NCI-H510A (cell line): ENCODE results near the gene UNC13D.

Source experiments
- DNase-seq: peaks from one replicate; lab custom pipeline; 2025; lab: John Stamatoyannopoulos, UW

Gene UNC13D

DNA sequence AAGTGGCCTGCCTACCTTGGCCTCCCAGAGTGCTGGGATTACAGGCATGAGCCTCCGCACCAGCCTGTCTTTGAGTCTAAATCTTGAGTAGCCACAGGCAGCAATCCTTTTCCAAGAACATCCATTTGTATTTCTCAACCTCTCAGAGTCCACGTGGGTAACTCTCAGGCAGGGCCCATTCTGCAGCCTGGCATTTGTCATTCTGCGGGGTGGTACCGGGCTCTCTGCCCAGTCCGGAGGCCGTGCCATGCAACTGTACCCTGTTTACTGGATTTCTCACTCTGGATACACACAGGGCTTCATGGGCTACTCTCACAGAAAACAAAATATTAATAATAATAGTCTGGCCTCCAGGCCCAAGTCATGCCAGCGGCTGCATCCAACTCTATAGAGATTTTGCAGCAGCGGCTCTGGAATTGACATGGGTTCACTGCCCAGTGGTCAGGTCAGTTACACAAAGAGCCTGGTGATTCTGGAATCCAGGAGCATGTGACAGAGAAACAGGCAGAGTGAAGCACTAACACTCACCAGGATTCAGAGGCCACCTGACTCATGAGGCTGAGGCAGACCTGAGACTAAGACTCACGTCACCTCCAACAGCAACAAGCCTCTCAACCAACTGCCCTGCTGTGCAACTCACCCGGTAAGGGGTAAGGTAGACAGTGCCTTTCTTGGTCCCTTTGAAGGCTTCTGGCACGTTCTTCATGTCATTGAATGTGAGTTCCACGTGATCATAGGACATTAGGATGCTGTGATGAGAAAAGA is 6.9 kb upstream of the UNC13D start:
- DNase-seq, result no peak

DNA sequence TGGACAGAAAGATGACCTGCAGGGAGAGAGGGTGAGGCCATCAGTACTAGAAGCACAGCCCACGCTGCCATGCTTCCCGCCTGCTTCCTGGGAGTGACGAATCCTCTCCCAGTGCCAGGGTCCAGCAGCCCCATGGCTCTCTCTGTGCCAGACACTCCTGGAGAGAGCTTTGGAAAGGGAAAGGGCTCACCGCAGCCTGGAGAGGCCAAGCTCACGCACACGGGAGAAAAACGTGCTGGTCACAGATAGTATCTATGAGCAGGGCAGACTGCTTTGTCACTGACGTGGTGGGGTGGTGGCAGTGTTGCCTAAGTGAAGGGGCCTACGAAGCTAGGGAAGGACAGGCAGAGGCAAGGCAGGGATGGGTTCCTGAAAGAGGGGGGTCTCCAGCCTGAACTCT is 5.5 kb upstream of the UNC13D start:
- DNase-seq, result no peak

DNA sequence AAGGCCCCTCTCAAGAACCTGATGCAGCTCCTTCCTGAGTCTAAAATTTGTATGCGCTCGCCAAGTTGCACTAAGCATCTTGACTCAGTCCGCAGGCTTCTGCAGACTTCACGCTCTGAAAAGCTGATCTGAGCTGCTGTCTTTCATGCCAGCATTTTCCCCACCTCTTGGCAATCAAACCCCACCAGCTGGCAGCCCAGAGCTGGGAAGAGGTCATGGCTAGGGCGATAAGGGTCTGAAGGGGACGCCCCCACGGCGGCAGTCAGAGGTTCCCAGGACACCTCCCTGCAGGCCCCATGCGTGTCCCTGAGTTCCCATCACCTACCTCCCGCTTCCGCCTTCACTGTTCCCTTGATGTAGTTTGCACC is 5.1 kb upstream of the UNC13D start:
- DNase-seq, result no peak

DNA sequence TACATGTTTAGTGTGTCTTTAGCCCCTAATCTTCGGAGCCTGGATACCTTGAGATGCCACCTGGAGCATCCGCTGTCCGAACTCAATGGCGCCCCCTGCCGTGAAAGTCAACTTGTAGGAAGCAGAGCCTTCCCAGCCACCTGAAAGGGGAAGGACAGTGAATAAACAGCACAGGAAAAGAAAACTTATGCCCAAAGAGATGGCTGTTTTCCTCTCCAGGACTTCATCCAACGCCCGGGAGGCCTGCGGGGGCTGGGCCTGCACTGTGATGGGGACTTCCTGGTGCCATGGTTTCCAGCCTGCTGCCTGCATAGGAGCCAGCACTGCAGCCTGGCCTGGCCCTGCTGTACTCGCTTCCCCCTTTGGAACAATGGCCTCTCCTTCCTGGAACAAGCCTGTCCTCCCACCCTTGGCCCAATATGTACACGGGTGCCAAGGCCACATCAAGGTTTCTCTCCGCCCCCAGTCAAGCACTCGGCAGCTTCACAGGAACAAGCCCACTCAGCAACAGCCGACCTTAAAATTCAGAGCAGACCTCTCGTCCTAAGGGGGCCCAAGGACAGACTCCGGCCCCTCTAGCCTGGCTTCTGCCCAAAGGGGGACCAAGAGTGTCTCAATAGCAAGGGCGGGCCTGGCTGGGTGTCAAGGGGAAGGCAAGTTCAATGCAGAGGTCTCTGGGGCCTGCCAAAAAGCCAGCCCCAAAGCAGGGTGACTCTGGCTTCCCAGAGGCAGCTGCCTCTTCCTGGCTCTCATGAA is 4.5 kb upstream of the UNC13D start:
- peak; percentile 74 for DNase-seq

DNA sequence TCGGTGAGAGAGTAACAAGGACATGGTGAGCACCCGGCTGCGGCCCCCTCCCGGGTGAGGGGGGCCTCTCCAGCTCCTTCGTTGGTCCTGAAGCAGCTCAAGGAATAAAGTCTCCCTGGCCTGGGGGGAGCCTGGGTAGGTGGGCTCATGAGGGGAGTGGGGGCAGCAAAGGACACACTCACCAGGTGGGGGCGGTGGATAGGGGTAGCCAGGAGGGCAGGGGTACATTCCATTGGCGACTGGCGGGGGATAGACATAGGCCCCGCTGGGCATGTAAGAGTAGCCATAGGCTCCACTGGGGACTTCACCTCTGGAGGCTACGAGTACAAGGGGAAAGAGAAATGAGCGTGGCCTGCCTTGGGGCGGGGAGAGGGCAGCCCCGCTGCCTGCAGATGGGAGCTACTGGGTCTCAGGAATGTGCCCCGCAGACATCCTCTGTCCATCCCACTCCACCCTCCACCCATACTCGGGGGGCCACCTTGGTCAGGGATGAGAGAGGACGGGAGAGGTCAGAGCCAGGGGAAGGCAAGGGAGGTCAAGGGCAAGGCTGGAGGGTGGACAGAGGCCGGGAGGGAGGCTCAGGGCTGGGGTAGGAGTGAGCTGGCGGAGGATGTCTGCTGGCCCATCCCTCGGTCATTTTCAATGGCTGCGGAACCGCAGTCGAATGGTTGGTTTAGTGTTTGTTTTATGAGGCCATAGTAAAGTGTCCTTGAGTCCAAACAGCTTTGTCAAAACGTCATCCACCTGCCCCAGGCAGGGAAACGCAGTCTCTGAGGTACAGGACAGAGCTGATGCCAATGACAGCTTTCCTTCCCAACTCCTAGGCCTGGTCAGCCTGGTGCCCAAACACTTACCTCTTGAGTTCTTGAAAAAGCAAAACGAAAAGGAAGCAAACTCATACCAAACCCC is 3.7 kb upstream of the UNC13D start:
- peak; percentile 70 for DNase-seq

- peak; percentile 71 for DNase-seq
These were observed 2.7 kb upstream of the UNC13D start for GRCh38 chr17:75846692-75847613.

GRCh38 chr17:75845933-75846691 is 1.9 kb upstream of the UNC13D start:
- peak; percentile 62 for DNase-seq

GRCh38 chr17:75845058-75845711 is 981 bp upstream of the UNC13D start:
- DNase-seq, result peak; percentile 83

DNA sequence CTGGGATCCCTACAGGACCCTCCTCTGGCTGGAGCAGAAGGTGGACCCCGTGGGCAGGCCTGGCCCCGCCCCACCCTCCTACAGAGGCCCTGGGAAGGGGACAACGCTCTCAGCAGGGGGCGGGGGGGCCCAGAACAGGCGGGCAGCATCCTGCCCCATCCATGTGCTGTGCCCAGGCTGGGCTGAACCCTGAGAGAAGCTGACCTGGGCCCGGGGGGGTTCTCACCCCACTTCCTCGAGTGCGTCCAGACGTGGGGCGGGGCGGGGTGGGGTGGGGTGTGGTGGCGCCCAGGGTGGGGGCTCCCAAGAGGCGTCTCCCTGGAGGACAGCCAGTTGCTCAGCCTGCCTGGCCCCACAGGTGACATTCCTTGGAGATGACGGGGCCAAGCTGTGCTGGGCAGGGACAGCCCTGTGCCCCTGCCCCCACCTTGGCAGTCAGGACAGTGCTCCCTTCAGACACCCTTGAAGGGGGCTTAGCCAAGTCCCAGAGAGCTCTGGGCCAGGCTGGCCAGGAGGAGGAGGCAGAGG is 390 bp upstream of the UNC13D start:
- DNase-seq, result no peak

DNA sequence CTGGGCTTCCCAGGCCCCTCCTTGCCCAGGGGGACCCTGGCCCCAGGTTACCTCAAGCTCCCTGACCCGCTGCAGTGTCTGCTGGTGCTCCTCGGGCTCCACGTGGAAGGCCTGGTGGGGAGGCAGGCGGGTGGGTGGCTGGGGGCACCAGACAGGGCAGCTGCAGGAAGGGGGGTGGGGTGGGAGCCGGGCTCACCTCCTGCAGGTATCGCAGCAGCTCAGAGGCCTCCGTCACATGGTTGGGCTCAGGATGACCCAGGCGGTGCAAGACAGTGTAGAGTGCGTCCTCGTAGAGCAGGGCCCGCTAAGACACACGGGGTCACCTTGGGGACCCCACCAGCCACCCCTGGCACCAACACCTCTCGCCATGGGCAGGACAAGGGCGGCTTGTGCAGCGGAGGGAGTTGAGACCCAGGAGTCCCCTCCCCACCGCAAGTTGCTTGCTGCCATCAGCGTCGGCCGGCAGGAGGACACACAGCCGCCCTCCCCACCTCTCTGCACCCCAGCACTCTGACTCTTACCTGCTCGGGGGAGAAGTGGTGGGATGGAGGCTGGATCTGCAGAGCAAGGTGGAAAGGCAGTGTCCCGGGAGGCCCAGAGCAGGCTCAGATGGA is 1.1 kb downstream of the UNC13D start:
- DNase-seq, result no peak

- DNase-seq, result no peak
These were observed 1.8 kb downstream of the UNC13D start for GRCh38 chr17:75842411-75842810.

DNA sequence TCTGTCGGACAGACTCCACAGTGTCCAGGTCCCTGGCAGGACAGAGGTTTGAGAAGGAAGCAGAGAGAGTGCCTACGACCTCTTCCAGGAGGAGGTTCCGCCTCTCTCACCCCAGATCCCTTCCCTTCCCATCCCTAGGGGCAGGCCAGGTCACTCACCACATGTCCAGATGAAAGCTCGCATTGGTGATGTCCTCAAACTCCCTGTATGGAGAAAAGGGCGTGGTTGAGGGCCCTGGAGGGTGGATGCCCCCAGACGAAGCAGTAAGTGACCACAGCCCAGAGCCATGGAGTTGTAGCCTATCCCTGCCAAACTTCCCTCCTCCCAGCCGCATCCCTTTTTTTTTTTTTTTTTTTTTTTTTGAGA is 3.4 kb downstream of the UNC13D start:
- no peak for DNase-seq

DNA sequence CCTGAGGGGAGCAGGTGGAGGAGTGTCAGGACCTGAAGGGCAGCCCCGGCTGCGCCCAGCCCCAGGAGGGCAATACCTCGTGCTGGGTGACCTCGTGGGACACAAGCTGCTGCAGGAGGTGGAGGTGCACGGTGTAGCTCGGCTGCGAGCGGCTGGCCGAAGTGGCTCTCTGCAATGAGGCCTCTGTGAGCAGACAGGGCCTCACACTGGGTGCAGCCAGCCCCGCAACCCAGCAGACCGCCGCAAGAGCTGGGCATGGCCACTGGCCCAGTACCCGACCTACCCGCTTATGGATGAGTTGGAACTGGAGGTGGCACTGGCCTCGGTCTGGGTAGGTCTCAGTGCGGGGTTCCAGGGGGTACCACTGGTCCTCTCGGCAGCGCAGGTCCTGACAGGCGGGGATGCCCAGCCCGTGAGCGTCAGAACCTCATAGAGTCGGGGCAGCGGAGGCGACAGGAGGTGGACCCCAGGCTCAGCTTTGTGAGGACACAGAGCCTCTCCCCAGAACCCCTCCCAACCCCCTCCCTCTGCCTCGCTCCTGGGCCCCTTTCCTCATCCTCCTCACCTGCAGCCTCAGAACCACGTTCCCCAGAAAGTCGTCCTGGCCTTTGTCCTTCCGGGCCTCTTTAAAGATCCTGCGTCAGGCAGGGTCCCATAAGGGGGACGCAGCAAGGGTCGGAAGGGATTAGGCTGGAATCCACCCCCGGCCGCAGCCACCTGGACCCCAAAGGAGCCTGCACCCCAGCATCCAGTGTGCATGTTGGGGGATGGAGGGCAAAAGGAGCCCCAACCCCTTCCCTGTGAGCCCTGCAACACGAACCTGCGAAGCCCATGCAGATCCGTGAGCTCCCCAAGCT is 4.0 kb downstream of the UNC13D start:
- DNase-seq, result no peak

DNA sequence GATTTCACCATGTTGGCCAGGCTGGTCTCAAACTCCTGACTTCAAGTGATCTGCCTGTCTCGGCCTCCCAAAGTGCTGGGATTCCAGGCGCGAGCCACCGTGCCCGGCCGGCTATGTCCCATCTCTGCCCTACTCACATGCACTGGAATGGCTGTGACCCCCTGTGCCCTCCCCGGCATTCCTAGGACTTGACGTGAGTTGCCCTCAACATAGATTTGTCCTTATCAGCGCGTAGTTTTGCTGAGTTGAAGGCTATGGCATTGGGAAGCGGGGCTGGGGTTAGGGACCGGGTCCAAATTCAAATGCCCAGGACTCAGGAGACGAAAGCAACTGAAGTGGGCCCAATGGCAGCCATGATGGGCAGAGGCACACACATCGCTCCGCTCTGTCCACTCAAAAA is 5.8 kb downstream of the UNC13D start:
- DNase-seq, result no peak

DNA sequence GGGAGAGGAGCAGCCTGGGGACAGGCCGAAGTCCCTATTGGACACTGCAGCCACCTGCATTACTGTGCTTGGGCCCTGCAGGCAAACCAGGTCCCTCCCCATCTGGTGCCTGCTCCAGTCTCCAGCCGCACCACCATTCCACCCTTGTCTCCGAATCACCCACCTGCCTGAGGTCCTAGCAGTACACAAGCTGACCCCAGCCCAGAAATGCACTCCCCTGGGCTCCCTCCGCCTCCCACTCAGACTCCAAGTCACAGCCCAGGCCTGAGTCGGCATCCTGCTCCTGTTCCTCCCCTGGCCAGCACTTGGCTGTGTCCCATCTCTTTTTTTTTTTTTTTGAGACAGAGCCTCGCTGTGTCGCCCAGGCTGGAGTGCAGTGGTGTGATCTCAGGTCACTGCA is 6.3 kb downstream of the UNC13D start:
- DNase-seq, result no peak

- DNase-seq, result no peak
These were observed 7.6 kb downstream of the UNC13D start for GRCh38 chr17:75836605-75837004.

DNA sequence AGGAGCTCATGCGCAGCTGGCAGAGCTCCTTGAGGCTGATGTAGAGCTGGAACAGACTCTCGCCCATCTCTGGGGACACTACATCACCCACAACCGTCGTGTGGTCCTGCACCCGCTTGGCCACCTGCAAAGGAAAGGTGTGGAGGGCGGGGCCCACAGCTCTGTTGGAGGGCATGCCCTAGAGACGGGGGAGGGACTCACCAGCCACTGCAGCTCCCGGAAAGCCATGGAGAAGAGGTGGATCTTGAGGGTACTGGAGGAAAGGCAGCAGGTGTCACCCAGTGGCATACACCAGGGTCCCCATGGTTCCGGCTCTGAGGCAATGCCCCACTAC is 8.6 kb downstream of the UNC13D start:
- no peak for DNase-seq

DNA sequence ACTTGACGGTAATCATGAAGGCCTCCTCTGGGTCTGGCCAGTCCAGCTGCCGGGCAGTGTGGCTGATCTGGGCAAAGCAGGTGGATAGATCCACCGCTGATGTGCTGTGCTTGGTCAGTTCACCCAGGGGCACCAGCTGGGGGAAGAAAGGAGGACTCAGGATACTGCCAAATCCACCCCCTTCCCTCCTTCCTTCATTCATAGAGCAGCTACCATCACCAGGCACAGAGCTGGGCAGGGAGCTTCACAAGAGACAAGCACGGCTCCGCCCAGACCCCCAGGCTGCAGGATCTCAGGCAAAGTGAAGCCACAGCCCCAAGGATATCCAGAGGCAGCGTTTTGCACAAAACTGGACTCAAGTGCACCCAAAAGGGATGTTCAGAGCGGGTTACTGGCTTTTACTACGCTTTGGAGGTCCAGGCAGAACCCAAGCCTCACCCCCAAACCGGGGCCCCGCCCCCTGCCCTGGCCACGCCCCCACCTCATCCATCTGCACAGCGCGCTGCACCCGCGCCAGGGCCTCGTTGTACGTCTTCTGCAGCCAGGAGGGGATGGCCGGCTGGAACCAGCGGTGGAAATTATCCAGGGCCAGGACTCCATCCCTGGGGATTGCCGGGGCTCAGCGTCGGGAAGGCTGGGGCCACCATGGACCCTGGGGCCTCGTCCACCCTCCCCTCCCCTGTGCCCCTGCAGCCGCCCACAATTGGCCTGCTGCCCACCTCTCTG is 9.1 kb downstream of the UNC13D start:
- no peak for DNase-seq
